H1 (cell line): ENCODE results near the gene ARID2. TPM values are rescaled to one million over a fixed set of nuclear protein-coding genes. Genes with fewer than 3 reads are reported as not detected.

ENCODE experiments used
- CHD1 ChIP-seq: IDR thresholded peaks from 2 replicates; pipeline ENCODE4 v1.6.1; 2012; ENCODE audit warnings: low read depth, low read length, improper control_type of control experiment
- CHD7 ChIP-seq: fragments of 300-600 bp; sonication (generic); IDR thresholded peaks from 2 replicates; pipeline ENCODE4 v1.7.1; 2012; ENCODE audit warnings: low read length, moderate library complexity, mild to moderate bottlenecking, inconsistent platforms; ENCODE audit not compliant: insufficient replicate concordance
- CTCF ChIP-seq, 3 experiments: IDR thresholded peaks; 1 replicate in 2 of 3; 2 replicates in 1 of 3; pipeline versions ENCODE4 v1.5.1 to v1.6.1; 2011; ENCODE audit warnings: low read length in 3 of 3, mild to moderate bottlenecking in 3 of 3, inconsistent platforms in 2 of 3, low read depth in 1 of 3, moderate library complexity in 1 of 3; ENCODE audit not compliant: insufficient read depth in 1 of 3; ENCODE audit errors: control extremely low read depth in 1 of 3
- HDAC2 ChIP-seq, 2 experiments: fragments of 300-600 bp in 1 of 2; sonication (generic) in 1 of 2; IDR thresholded peaks; 2 replicates each; pipeline ENCODE4 v1.6.1; 2011 to 2012; ENCODE audit warnings: low read depth in 2 of 2, low read length in 2 of 2, mild to moderate bottlenecking in 2 of 2, moderate library complexity in 2 of 2, borderline replicate concordance in 1 of 2, inconsistent platforms in 1 of 2
- polyA plus RNA-seq, 7 experiments: library from polyadenylated mRNA; depleted of rRNA in 3 of 7; stranded (reverse) in 5 of 7; unstranded in 2 of 7; fragments of >200 nt in 5 of 7; fragments of 200-250 nt in 2 of 7; gene quantifications; 1 replicate in 5 of 7; 2 replicates in 1 of 7; 4 replicates in 1 of 7; pipeline versions ENCODE4 v1.2.1 to v1.2.3, GENCODE V29; 2011 to 2013; ENCODE audit warnings: missing spikeins in 2 of 7, mixed read lengths in 2 of 7
- total RNA-seq: library from RNA; stranded (reverse); fragmentation: NEBNext Ultra II Directional; extraction: Animal tissue kit (Norgen Biotek cat#: 25700); gene quantifications from 2 replicates; pipeline ENCODE4 v1.2.1, GENCODE V29; 2021

ARID2 gene
- total and polyA plus RNA-seq, 2 of the 8 experiments (the other 6 are each of a cell fraction or from before 2014, with no cell fraction given), result 32.0 to 45.2 TPM

GRCh38 chr12:45839917-45840316, 110.4 kb downstream of the ARID2 start (continued):
- TF ChIP-seq CHD7, result no peak
- no peak for TF ChIP-seq HDAC2 (IDR thresholded peaks at IDR 0.05; ENCODE audit: borderline replicate concordance in 1 of 2, low read depth in 2 of 2, low read length in 2 of 2)
- TF ChIP-seq CHD1, result no peak
- no peak for TF ChIP-seq CTCF (IDR thresholded peaks at IDR 0.05; ENCODE audit: control extremely low read depth in 1 of 3, insufficient read depth in 1 of 3, low read depth in 1 of 3, low read length in 3 of 3)
